Measurements from ENCODE around the gene INSM2.

GRCh38 chr14:35506461-35506860 is 27.5 kb upstream of the INSM2 start:
- TF ChIP-seq TAF1 (IDR thresholded peaks at IDR 0.05; ENCODE audit: borderline replicate concordance, low read depth, low read length) (no peak), POLR2AphosphoS5 (IDR thresholded peaks at IDR 0.05; ENCODE audit: low read depth, low read length) (no peak), POLR2A (IDR thresholded peaks at IDR 0.05; ENCODE audit: low read depth, low read length) (no peak)
